ENCODE data around the gene ASCL5. TPM values are rescaled to one million over a fixed set of nuclear protein-coding genes. Genes with fewer than 3 reads are reported as not detected.

ASCL5 gene
- total RNA-seq, 1 donor from 2014 or later: not detected

GRCh38 chr1:201093561-201093960, 33.4 kb downstream of the ASCL5 start:
- H3K36me3 Mint-ChIP-seq (ENCODE audit: low read depth): no peaks in the 10 kb centered on the region
- intact Hi-C loops (cut with micrococcal nuclease): no loop called here
- no peak overlapping the region for H3K4me3 Mint-ChIP-seq

GRCh38 chr1:201092738-201093137, 34.2 kb downstream of the ASCL5 start:
- ChIA-PET CTCF (no interaction called here), POLR2A (no interaction called here)
- Mint-ChIP-seq H3K4me3 (no peak overlapping the region), H3K4me1 (peaks cover 2% of the 10 kb centered on the region), H3K36me3 (ENCODE audit: low read depth) (no peaks in the 10 kb centered on the region), H3K27ac (no peak overlapping the region), H3K9me3 (no peaks in the 10 kb centered on the region), H3K27me3 (peaks cover 1% of the 10 kb centered on the region)
- ATAC-seq (ENCODE audit: low read depth) (no peak), DNase-seq (no peak)
- TF ChIP-seq, protein P1, sequence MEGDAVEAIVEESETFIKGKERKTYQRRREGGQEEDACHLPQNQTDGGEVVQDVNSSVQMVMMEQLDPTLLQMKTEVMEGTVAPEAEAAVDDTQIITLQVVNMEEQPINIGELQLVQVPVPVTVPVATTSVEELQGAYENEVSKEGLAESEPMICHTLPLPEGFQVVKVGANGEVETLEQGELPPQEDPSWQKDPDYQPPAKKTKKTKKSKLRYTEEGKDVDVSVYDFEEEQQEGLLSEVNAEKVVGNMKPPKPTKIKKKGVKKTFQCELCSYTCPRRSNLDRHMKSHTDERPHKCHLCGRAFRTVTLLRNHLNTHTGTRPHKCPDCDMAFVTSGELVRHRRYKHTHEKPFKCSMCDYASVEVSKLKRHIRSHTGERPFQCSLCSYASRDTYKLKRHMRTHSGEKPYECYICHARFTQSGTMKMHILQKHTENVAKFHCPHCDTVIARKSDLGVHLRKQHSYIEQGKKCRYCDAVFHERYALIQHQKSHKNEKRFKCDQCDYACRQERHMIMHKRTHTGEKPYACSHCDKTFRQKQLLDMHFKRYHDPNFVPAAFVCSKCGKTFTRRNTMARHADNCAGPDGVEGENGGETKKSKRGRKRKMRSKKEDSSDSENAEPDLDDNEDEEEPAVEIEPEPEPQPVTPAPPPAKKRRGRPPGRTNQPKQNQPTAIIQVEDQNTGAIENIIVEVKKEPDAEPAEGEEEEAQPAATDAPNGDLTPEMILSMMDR (IDR thresholded peaks at IDR 0.05): no peak
- intact Hi-C loops (cut with micrococcal nuclease): no loop called here

More at GRCh38 chr1:201093561-201093960, 33.4 kb downstream of the ASCL5 start:
- Mint-ChIP-seq H3K27me3 (no peaks in the 10 kb centered on the region), H3K9me3 (no peaks in the 10 kb centered on the region), H3K27ac (no peak overlapping the region), H3K4me1 (peaks cover 2% of the 10 kb centered on the region)
- ATAC-seq (ENCODE audit: low read depth): no peak
- TF ChIP-seq, protein P1 (IDR thresholded peaks at IDR 0.05): no peak
- POLR2A ChIA-PET: no interaction called here
- no peak for DNase-seq
- CTCF ChIA-PET: no interaction called here

DNA sequence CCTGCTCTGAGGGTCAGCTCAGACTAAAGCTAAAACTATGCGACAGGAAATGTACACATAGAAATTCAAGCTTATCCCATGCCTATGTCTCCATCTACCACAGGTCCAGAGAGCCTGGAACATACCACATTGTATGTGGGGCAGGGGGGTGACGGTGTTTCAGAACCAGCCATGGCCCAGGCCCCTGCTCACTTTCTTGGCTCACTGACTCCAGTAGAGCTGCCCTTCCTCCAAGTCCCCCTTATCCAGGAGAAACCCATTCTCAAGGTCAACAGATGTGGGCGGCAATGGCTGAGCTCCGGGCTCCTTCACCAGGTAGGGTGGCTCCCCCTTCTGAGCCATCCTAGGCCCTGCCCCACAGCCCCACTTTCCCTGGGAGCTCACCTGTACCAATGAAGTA, 35.7 kb downstream of the ASCL5 start:
- no peaks in the 10 kb centered on the region for H3K9me3 Mint-ChIP-seq
- H3K27ac Mint-ChIP-seq: no peak overlapping the region

DNA sequence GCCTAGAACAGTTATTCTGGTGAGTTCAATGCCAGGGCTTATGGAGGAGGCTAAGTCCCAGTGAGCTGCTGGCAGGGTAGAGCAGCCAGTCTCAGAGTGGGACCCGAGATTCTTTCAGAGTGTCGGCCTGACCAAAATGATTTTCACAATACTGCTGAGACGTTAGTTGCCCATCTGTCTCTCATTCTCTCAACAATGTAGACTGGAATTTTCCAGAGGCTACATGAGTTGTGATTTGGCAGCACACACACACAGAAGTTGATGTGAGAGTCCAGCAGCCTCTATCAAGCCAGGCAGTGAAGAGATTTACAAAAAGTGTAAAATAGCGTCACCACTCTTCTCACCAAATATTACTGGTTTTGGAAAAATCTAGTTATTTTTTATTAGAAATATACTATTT, 36.4 kb downstream of the ASCL5 start:
- no peak for ATAC-seq (ENCODE audit: low read depth)
- Mint-ChIP-seq H3K9me3 (no peaks in the 10 kb centered on the region), H3K27ac (no peak overlapping the region), H3K36me3 (ENCODE audit: low read depth) (no peaks in the 10 kb centered on the region), H3K27me3 (peaks cover 9% of the 10 kb centered on the region), H3K4me3 (no peak overlapping the region), H3K4me1 (no peaks in the 10 kb centered on the region)
- TF ChIP-seq, protein P1 (IDR thresholded peaks at IDR 0.05): no peak
- intact Hi-C loops (cut with micrococcal nuclease): no loop called here
- ChIA-PET CTCF (interaction anchor here (1.0 kb wide), 1 partner anchor 11 kb away, joined by 3 read pairs; no protein-coding TSS in a partner anchor), POLR2A (no interaction called here)
- DNase-seq: no peak

More for the DNA sequence above, 35.7 kb downstream of the ASCL5 start:
- intact Hi-C loops (cut with micrococcal nuclease): no loop called here
- DNase-seq: no peak
- CTCF ChIA-PET: interaction anchor here (1.0 kb wide), 1 partner anchor 11 kb away, joined by 3 read pairs; no protein-coding TSS in a partner anchor
- ATAC-seq (ENCODE audit: low read depth): no peak
- POLR2A ChIA-PET: no interaction called here
- Mint-ChIP-seq H3K4me3 (no peak overlapping the region), H3K4me1 (peaks cover 2% of the 10 kb centered on the region), H3K27me3 (peaks cover 6% of the 10 kb centered on the region), H3K36me3 (ENCODE audit: low read depth) (no peaks in the 10 kb centered on the region)
- TF ChIP-seq, protein P1 (IDR thresholded peaks at IDR 0.05): no peak

DNA sequence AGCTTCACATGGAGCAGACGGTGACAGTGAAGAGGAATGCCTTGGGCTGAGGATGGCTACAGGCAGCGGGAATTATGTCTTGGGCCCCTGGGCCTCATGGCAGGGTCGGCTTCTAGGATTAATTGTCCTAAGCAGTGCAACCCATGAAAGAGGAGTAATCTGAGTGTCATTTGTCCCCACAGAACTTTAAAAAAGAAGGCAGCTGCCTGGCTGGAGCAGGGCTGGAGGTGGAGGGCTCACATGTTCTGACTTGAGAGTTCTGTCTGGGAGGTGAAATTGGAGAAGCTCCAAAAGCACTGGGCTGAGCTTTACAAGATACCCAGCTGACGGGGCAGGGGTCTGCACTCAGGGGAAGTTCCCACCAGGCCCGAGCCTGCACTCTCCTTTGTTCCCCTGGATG, 37.4 kb downstream of the ASCL5 start:
- Mint-ChIP-seq H3K4me3 (no peak overlapping the region), H3K27ac (no peak overlapping the region), H3K4me1 (no peaks in the 10 kb centered on the region), H3K9me3 (no peaks in the 10 kb centered on the region), H3K36me3 (ENCODE audit: low read depth) (no peaks in the 10 kb centered on the region), H3K27me3 (peaks cover 9% of the 10 kb centered on the region)
- TF ChIP-seq, protein P1 (IDR thresholded peaks at IDR 0.05): no peak
- CTCF ChIA-PET: no interaction called here
- no peak for DNase-seq
- intact Hi-C loops (cut with micrococcal nuclease): loop anchor here (10.0 kb wide), 1 partner anchor 135 kb away; no protein-coding TSS in a partner anchor
- no peak for ATAC-seq (ENCODE audit: low read depth)
- POLR2A ChIA-PET: no interaction called here
